HEK293T (cell line): Measurements from ENCODE around the gene FADS3.

Experiments used
- ELF4 ChIP-seq: fragments of 450-650 bp; IDR thresholded peaks from 2 replicates; pipeline ENCODE4 v1.6.1; 2017; ENCODE audit warnings: antibody characterized with exemption
- FOXM1 ChIP-seq: fragments of 450-650 bp; IDR thresholded peaks from 2 replicates; pipeline ENCODE4 v1.6.1; 2017; ENCODE audit warnings: mild to moderate bottlenecking, borderline replicate concordance

- TF ChIP-seq FOXM1 (no peak), ELF4 (no peak)
Observed at GRCh38 chr11:61875698-61876097, 15.6 kb downstream of the FADS3 start.
